EH (cell line): ENCODE data around the gene UBE2G2.

Experiments
- DNase-seq: peaks from one replicate; pipeline ENCODE4 v3.0.0-alpha.2; 2015; ENCODE audit warnings: low read depth

UBE2G2 gene

GRCh38 chr21:44815225-44815624 is 13.6 kb upstream of the UBE2G2 start:
- DNase-seq = no peak

GRCh38 chr21:44814498-44815023 is 12.9 kb upstream of the UBE2G2 start:
- peak; percentile 41 for DNase-seq

GRCh38 chr21:44813727-44814126 is 12.1 kb upstream of the UBE2G2 start:
- no peak for DNase-seq

GRCh38 chr21:44813149-44813548 is 11.5 kb upstream of the UBE2G2 start:
- DNase-seq = no peak

- DNase-seq = no peak
Observed at GRCh38 chr21:44812640-44813039, 11.0 kb upstream of the UBE2G2 start.

- DNase-seq = no peak
Observed at GRCh38 chr21:44810779-44811178, 9.2 kb upstream of the UBE2G2 start.

- no peak for DNase-seq
Observed at GRCh38 chr21:44805859-44806258, 4.2 kb upstream of the UBE2G2 start.

- DNase-seq = no peak
Observed at GRCh38 chr21:44805226-44805625, 3.6 kb upstream of the UBE2G2 start.

GRCh38 chr21:44804762-44805161 is 3.1 kb upstream of the UBE2G2 start:
- no peak for DNase-seq

GRCh38 chr21:44803651-44804050 is 2.0 kb upstream of the UBE2G2 start:
- DNase-seq = no peak

- DNase-seq = no peak
Observed at GRCh38 chr21:44802396-44803153, 955 bp upstream of the UBE2G2 start.

GRCh38 chr21:44800971-44801467 is 601 bp downstream of the UBE2G2 start:
- peak; percentile 62 for DNase-seq

GRCh38 chr21:44800103-44800502 is 1.5 kb downstream of the UBE2G2 start:
- DNase-seq = peak; percentile 53

- DNase-seq = no peak
Observed at GRCh38 chr21:44799646-44800045, 2.0 kb downstream of the UBE2G2 start.

GRCh38 chr21:44797775-44798174 is 3.8 kb downstream of the UBE2G2 start:
- no peak for DNase-seq

GRCh38 chr21:44795342-44795741 is 6.3 kb downstream of the UBE2G2 start:
- DNase-seq = no peak

GRCh38 chr21:44793592-44794374 is 7.8 kb downstream of the UBE2G2 start:
- no peak for DNase-seq

GRCh38 chr21:44792702-44793591 is 8.7 kb downstream of the UBE2G2 start:
- peak; percentile 62 for DNase-seq

- DNase-seq = no peak
Observed at GRCh38 chr21:44791993-44792392, 9.6 kb downstream of the UBE2G2 start.

- DNase-seq = no peak
Observed at GRCh38 chr21:44791246-44791645, 10.4 kb downstream of the UBE2G2 start.

- no peak for DNase-seq
Observed at GRCh38 chr21:44790368-44790767, 11.3 kb downstream of the UBE2G2 start.

- DNase-seq = peak; percentile 80
Observed at GRCh38 chr21:44789880-44790279, 11.7 kb downstream of the UBE2G2 start.
